ENCODE measurements around the gene SEPTIN8. TPM values are rescaled to one million over a fixed set of nuclear protein-coding genes. Genes with fewer than 3 reads are reported as not detected.
A peak's percentile ranks its signal among the peaks of the same experiment; 100 is the strongest.

SEPTIN8 gene
- total RNA-seq, 1 donor from 2014 or later: 127 TPM

DNA sequence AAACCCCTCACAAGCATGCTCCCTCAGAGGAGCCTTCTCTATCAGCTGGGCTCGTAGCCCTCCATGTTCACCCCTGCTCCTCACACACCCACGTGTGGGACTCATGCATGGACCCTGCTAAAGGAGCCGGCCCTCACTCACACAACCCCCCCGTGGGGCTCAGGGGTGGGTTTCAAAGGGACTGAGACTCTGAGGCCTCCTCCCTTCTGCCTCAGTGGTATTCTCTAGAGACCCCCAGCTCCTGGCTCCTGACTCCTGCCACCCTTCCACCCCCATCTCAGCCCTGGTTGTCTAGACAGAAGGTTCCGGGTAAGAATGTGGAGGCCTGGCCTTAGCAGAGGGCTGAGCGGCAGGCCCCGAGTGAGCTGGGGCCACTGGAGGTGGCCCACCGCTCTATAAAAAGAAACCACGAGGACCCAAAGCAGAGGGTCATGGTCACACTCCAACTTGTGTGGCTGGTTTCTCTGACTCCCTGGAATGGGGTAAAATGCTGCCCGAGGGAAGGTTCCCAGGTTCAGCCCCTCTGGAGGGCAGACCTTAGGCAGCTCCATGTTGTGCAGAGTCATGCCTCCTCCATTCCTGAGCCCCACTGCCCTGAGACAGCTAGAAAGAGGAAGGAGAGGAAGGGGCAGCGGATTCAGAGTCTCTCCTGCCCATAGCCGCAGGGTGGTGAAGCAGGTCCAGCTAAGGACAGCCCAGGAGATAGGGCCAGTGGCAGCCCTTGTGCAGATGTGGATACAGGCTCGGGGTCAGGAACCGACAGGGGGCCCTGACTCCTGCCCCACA, 10.8 kb downstream of the SEPTIN8 start:
- Mint-ChIP-seq H3K4me1 (ENCODE audit: low read depth) (peaks cover 35% of the 10 kb centered on the region), H3K27ac (ENCODE audit: unreplicated experiment) (no peak overlapping the region), H3K9me3 (ENCODE audit: low read depth) (no peaks in the 10 kb centered on the region), H3K36me3 (ENCODE audit: low read depth) (peaks cover 26% of the 10 kb centered on the region), H3K27me3 (ENCODE audit: low read depth) (no peaks in the 10 kb centered on the region), H3K4me3 (ENCODE audit: unreplicated experiment) (no peak overlapping the region)
- TF ChIP-seq, protein P1, sequence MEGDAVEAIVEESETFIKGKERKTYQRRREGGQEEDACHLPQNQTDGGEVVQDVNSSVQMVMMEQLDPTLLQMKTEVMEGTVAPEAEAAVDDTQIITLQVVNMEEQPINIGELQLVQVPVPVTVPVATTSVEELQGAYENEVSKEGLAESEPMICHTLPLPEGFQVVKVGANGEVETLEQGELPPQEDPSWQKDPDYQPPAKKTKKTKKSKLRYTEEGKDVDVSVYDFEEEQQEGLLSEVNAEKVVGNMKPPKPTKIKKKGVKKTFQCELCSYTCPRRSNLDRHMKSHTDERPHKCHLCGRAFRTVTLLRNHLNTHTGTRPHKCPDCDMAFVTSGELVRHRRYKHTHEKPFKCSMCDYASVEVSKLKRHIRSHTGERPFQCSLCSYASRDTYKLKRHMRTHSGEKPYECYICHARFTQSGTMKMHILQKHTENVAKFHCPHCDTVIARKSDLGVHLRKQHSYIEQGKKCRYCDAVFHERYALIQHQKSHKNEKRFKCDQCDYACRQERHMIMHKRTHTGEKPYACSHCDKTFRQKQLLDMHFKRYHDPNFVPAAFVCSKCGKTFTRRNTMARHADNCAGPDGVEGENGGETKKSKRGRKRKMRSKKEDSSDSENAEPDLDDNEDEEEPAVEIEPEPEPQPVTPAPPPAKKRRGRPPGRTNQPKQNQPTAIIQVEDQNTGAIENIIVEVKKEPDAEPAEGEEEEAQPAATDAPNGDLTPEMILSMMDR (IDR thresholded peaks at IDR 0.05): no peak
- peak; percentile 60 for DNase-seq (ENCODE audit: low spot score)

DNA sequence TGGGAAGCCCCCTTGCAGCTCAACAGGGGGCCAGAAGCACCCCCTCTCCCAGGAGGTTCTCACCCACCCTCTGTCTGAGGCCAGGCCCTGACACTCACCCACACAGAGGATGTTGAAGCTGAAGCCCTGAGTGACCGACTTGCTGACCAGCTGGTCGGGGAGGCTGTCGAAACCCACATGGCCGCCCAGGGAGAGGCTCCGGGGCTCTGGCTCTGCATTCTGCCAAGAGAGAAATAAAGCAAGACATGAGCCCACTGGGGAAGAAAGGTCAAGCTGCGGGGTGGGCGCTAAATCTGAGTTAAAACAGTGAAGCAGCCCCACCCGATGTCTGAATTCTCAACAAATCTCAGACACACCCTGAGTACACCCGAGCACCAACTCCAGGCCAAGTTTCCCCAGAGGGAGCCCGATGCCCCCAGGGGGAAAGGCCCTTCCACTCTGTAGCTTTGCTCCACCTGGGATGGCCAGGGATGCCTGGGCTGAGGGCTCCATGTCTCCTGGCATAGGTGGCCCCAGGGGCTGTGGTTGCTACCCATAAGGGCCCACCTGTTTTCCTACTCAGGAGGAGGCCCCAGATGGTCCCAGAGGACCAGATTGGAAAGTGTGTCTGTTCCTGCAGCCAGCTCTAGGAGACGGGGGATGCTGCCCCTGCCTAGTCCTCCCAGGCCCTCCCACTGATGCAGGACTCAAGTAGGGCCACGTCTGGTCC, 11.6 kb downstream of the SEPTIN8 start:
- Mint-ChIP-seq H3K36me3 (ENCODE audit: low read depth) (peaks cover 30% of the 10 kb centered on the region), H3K9me3 (ENCODE audit: low read depth) (no peaks in the 10 kb centered on the region), H3K4me3 (ENCODE audit: unreplicated experiment) (no peak overlapping the region), H3K4me1 (ENCODE audit: low read depth) (peaks cover 28% of the 10 kb centered on the region), H3K27me3 (ENCODE audit: low read depth) (no peaks in the 10 kb centered on the region), H3K27ac (ENCODE audit: unreplicated experiment) (no peak overlapping the region)
- no peak for DNase-seq (ENCODE audit: low spot score)
- TF ChIP-seq, protein P1 (IDR thresholded peaks at IDR 0.05): no peak

DNA sequence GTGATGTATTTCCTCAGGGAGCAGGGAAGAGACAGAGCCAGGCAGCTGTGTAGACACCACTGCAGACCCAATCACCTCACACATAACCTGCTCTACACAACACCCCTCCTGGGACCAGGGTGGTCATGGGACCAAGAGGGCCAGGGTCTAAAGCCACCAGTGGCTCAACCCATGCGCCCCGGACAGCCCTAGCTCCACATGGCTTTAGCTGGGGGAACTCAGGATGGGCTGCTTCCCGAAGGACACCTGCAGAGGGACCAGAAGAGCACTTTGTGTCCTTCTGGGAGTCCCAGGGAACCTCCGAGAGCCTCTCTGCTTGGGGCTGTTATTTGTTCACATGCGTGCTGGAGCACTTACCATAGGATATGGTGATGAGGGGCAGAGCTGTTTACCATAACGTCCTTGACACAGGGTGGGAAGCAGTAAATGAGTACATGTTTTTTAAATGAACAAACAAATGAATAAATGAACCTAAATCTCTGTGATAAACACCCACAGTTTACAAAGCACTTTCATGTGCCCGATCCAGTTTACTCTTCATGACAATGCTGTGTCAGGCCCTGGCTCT, 12.3 kb downstream of the SEPTIN8 start:
- H3K27ac Mint-ChIP-seq (ENCODE audit: unreplicated experiment): no peak overlapping the region
- no peak overlapping the region for H3K4me3 Mint-ChIP-seq (ENCODE audit: unreplicated experiment)
- no peaks in the 10 kb centered on the region for H3K9me3 Mint-ChIP-seq (ENCODE audit: low read depth)

DNA sequence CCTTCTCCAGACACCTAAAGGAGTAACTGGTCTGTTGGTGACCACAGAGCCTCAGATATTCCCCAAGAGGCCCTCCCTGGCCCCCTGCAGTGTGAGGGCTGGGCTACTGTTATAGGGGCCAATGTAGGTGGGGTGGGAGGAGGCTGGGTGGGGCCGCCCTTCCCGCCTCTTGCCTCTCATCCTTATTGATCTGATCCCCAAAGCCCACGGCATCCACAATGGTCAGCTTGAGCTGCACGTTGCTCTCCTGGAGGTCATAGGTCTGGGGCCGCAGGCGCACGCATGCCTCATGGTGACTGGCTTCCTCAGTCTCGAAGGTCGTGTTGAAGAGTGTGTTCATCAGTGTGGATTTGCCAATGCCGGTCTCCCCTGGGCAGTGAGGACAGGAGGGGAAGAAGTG, 13.0 kb downstream of the SEPTIN8 start:
- no peaks in the 10 kb centered on the region for H3K9me3 Mint-ChIP-seq (ENCODE audit: low read depth)
- TF ChIP-seq, protein P1 (IDR thresholded peaks at IDR 0.05): no peak
- H3K4me1 Mint-ChIP-seq (ENCODE audit: low read depth): peaks cover 25% of the 10 kb centered on the region
- DNase-seq (ENCODE audit: low spot score): no peak
- H3K27ac Mint-ChIP-seq (ENCODE audit: unreplicated experiment): no peak overlapping the region
- no peaks in the 10 kb centered on the region for H3K27me3 Mint-ChIP-seq (ENCODE audit: low read depth)
- peaks cover 39% of the 10 kb centered on the region for H3K36me3 Mint-ChIP-seq (ENCODE audit: low read depth)
- H3K4me3 Mint-ChIP-seq (ENCODE audit: unreplicated experiment): no peak overlapping the region

More for the DNA sequence above, 12.3 kb downstream of the SEPTIN8 start:
- no peak for DNase-seq (ENCODE audit: low spot score)
- TF ChIP-seq, protein P1 (IDR thresholded peaks at IDR 0.05): no peak
- Mint-ChIP-seq H3K36me3 (ENCODE audit: low read depth) (peaks cover 37% of the 10 kb centered on the region), H3K4me1 (ENCODE audit: low read depth) (peaks cover 28% of the 10 kb centered on the region), H3K27me3 (ENCODE audit: low read depth) (no peaks in the 10 kb centered on the region)
